Neural progenitor cell (in vitro differentiated cells): Measurements from ENCODE around the gene GLI1.

Experiments used
- EZH2 ChIP-seq: fragments of 200-600 bp; sonication (generic); IDR thresholded peaks from 2 replicates; pipeline ENCODE4 v1.6.1; 2017; ENCODE audit warnings: antibody characterized with exemption, mild to moderate bottlenecking, moderate library complexity
- TF ChIP-seq, protein P1 (sequence below): fragments of 200-600 bp; sonication (generic); IDR thresholded peaks from 2 replicates; pipeline ENCODE4 v1.5.1; 2017; ENCODE audit warnings: antibody characterized with exemption, mild to moderate bottlenecking

DNA sequence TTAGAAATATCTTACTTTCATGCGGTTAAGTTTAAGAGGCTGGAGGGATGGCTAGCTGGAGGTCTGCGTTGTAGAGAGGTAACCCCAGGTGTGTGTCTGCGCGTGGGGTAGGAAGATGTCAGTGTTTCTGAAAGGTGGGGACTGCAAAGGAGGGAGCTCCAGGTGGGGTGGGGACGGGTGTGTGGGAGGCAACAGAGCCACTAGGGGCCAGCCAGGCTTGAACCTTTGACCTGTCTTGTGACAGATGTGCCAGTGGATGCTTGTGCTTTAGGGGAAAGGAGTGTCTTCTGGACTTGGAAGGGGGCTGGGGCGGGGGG is 841 bp downstream of the GLI1 start:
- TF ChIP-seq, protein P1, sequence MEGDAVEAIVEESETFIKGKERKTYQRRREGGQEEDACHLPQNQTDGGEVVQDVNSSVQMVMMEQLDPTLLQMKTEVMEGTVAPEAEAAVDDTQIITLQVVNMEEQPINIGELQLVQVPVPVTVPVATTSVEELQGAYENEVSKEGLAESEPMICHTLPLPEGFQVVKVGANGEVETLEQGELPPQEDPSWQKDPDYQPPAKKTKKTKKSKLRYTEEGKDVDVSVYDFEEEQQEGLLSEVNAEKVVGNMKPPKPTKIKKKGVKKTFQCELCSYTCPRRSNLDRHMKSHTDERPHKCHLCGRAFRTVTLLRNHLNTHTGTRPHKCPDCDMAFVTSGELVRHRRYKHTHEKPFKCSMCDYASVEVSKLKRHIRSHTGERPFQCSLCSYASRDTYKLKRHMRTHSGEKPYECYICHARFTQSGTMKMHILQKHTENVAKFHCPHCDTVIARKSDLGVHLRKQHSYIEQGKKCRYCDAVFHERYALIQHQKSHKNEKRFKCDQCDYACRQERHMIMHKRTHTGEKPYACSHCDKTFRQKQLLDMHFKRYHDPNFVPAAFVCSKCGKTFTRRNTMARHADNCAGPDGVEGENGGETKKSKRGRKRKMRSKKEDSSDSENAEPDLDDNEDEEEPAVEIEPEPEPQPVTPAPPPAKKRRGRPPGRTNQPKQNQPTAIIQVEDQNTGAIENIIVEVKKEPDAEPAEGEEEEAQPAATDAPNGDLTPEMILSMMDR = no peak
- TF ChIP-seq EZH2 = peak; percentile 6
